SK-N-SH treated with all-trans-retinoic acid at 6 μM for 48 hours (cell line): ENCODE measurements around the gene LAGE3.

Experiments used
- ATAC-seq: fragments of 200-7000 bp; cut with Tn5 transposase; 3 replicates; pipeline ENCODE4 v1.9.1; 2020; ENCODE audit warnings: mild to moderate bottlenecking, moderate library complexity
- ARNTL ChIP-seq: fragments of 450-650 bp; formaldehyde crosslinking; IDR thresholded peaks from 2 replicates; pipeline ENCODE4 v1.5.0; 2020; ENCODE audit warnings: low read depth, mild to moderate bottlenecking, moderate library complexity, borderline replicate concordance
- BACH2 ChIP-seq: fragments of 250-450 bp; sonication (Bioruptor Pico); IDR thresholded peaks from 2 replicates; pipeline ENCODE4 v1.9.0; 2021; ENCODE audit warnings: mild to moderate bottlenecking, borderline replicate concordance
- CSDC2 ChIP-seq: fragments of 250-450 bp; sonication (Bioruptor Pico); IDR thresholded peaks from 2 replicates; pipeline ENCODE4 v1.5.0; 2020; ENCODE audit warnings: mild to moderate bottlenecking, moderate library complexity
- ESRRG ChIP-seq: fragments of 250-450 bp; sonication (Bioruptor Pico); IDR thresholded peaks from 2 replicates; pipeline ENCODE4 v1.6.1; 2021; ENCODE audit warnings: mild to moderate bottlenecking
- GLIS3 ChIP-seq: fragments of 250-450 bp; sonication (Bioruptor Pico); IDR thresholded peaks from 2 replicates; pipeline ENCODE4 v1.5.0; 2020; ENCODE audit warnings: mild to moderate bottlenecking, moderate library complexity
- ISL1 ChIP-seq: fragments of 250-450 bp; sonication (Bioruptor Pico); IDR thresholded peaks from 2 replicates; pipeline ENCODE4 v2.1.2; 2022; ENCODE audit warnings: mild to moderate bottlenecking, moderate library complexity
- OSR1 ChIP-seq: fragments of 250-450 bp; sonication (Bioruptor Pico); IDR thresholded peaks from 2 replicates; pipeline ENCODE4 v1.8.0; 2022; ENCODE audit warnings: moderate library complexity, mild to moderate bottlenecking, inconsistent platforms
- PPARA ChIP-seq: fragments of 250-450 bp; sonication (Bioruptor Pico); IDR thresholded peaks from 2 replicates; pipeline ENCODE4 v1.5.0; 2020; ENCODE audit warnings: mild to moderate bottlenecking, borderline replicate concordance
- RARB ChIP-seq: fragments of 250-450 bp; sonication (Bioruptor Pico); IDR thresholded peaks from 2 replicates; pipeline ENCODE4 v1.8.0; 2021; ENCODE audit warnings: mild to moderate bottlenecking, moderate library complexity
- SNAI2 ChIP-seq: fragments of 250-450 bp; sonication (Bioruptor Pico); IDR thresholded peaks from 2 replicates; pipeline ENCODE4 v1.5.0; 2020; ENCODE audit warnings: mild to moderate bottlenecking, moderate library complexity
- TCF4 ChIP-seq: fragments of 250-450 bp; sonication (Bioruptor Pico); IDR thresholded peaks from 2 replicates; pipeline ENCODE4 v1.8.0; 2021; ENCODE audit warnings: mild to moderate bottlenecking, moderate library complexity, borderline replicate concordance
- TOX ChIP-seq: fragments of 250-450 bp; sonication (Bioruptor Pico); IDR thresholded peaks from 2 replicates; pipeline ENCODE4 v1.8.0; 2021; ENCODE audit warnings: mild to moderate bottlenecking, moderate library complexity, borderline replicate concordance
- ZC3H10 ChIP-seq: fragments of 250-450 bp; sonication (Bioruptor Pico); IDR thresholded peaks from 2 replicates; pipeline ENCODE4 v1.5.1; 2021; ENCODE audit warnings: mild to moderate bottlenecking, moderate library complexity
- ZFP3 ChIP-seq: fragments of 250-450 bp; sonication (Bioruptor Pico); IDR thresholded peaks from 2 replicates; pipeline ENCODE4 v1.5.0; 2020; ENCODE audit warnings: mild to moderate bottlenecking, moderate library complexity
- ZFP30 ChIP-seq: fragments of 450-650 bp; formaldehyde crosslinking; IDR thresholded peaks from 2 replicates; pipeline ENCODE4 v1.5.0; 2022; ENCODE audit warnings: mild to moderate bottlenecking, moderate library complexity
- ZNF565 ChIP-seq: fragments of 450-650 bp; formaldehyde crosslinking; conservative IDR thresholded peaks from 2 replicates; pipeline ENCODE4 v1.5.0; 2020; ENCODE audit warnings: low read depth, mild to moderate bottlenecking, moderate library complexity
- ZNF70 ChIP-seq: fragments of 450-650 bp; formaldehyde crosslinking; IDR thresholded peaks from 2 replicates; pipeline ENCODE4 v1.5.0; 2020; ENCODE audit warnings: mild to moderate bottlenecking, moderate library complexity
- ZNF8 ChIP-seq: fragments of 450-650 bp; formaldehyde crosslinking; IDR thresholded peaks from 2 replicates; pipeline ENCODE4 v1.5.0; 2020; ENCODE audit warnings: mild to moderate bottlenecking, moderate library complexity
- TF ChIP-seq, protein P1 (sequence below): fragments of 250-450 bp; sonication (Bioruptor Pico); IDR thresholded peaks from 2 replicates; pipeline ENCODE4 v1.5.1; 2021; ENCODE audit warnings: mild to moderate bottlenecking, moderate library complexity
- TF ChIP-seq, protein P2 (sequence below): fragments of 250-450 bp; sonication (Bioruptor Pico); IDR thresholded peaks from 2 replicates; pipeline ENCODE4 v1.5.1; 2020; ENCODE audit warnings: low read depth, mild to moderate bottlenecking, moderate library complexity
- TF ChIP-seq, protein P3 (sequence below): fragments of 250-450 bp; sonication (Bioruptor Pico); IDR thresholded peaks from 2 replicates; pipeline ENCODE4 v1.8.0; 2020; ENCODE audit warnings: mild to moderate bottlenecking, moderate library complexity, borderline replicate concordance
- TF ChIP-seq, protein P4 (sequence below): fragments of 250-450 bp; sonication (Bioruptor Pico); IDR thresholded peaks from 2 replicates; pipeline ENCODE4 v1.8.0; 2021; ENCODE audit warnings: low read depth, mild to moderate bottlenecking, moderate library complexity, borderline replicate concordance

Gene LAGE3

DNA sequence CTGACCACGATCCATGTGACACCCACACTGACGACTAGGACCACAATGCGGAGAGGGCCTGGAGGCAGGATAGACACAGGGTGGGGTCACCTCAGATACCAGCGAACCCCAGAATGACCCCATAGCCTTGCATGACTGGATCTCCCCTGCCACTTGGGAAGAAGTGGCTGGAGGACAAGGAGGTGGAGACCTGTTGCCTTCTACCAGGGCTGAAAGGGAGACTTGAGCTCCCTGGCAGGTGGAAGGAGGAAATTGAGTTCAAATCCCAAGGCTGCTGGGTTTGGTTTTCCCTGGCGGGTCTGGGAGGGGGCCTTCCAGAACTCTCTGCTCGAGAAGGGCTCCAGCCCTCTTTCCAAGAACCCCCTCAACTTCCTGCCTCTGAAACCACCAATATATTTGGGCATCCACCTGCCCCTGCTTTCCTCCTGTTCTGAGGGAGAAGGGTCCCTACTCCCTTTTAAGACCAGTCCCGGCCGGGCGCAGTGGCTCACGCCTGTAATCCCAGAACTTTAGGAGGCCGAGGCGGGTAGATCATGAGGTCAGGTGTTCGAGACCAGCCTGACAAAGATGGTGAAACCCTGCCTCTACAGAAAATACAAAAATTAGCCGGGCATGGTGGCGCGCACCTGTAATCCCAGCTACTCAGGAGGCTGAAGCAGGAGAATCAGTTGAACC, 33.9 kb upstream of the LAGE3 start (continued):
- TF ChIP-seq, protein P1, sequence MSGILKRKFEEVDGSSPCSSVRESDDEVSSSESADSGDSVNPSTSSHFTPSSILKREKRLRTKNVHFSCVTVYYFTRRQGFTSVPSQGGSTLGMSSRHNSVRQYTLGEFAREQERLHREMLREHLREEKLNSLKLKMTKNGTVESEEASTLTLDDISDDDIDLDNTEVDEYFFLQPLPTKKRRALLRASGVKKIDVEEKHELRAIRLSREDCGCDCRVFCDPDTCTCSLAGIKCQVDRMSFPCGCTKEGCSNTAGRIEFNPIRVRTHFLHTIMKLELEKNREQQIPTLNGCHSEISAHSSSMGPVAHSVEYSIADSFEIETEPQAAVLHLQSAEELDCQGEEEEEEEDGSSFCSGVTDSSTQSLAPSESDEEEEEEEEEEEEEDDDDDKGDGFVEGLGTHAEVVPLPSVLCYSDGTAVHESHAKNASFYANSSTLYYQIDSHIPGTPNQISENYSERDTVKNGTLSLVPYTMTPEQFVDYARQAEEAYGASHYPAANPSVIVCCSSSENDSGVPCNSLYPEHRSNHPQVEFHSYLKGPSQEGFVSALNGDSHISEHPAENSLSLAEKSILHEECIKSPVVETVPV (CRISPR knock-in tag) = no peak
- no peak for TF ChIP-seq SNAI2 (CRISPR knock-in tag)
- TF ChIP-seq RARB = no peak
- TF ChIP-seq ZNF8 (CRISPR knock-in tag) = no peak
- no peak for TF ChIP-seq PPARA
- no peak for TF ChIP-seq ZNF565 (CRISPR knock-in tag)
- no peak for TF ChIP-seq TCF4 (CRISPR knock-in tag)
- no peak for TF ChIP-seq ZNF70 (CRISPR knock-in tag)
- TF ChIP-seq ZFP30 (CRISPR knock-in tag) = no peak
- TF ChIP-seq GLIS3 = no peak

DNA sequence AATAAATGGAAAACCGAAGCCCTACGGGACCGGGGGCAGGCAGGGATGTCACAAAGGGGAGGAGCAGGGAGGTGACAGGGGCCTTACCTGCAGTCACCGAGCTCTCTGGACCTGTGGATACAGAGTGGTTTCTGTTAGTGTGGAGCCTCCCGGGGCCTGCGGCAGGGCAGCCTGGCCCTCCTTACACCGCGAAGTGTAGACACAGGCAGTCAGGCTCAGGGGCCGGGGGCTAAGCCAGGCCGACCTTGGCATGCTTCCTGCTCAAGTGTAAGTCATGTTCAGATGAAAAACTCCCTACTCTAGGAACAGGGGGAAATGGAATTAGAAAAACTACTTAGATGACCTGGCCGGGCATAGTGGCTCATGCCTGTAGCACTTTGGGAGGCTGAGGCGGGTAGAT, 32.7 kb upstream of the LAGE3 start:
- no peak for ATAC-seq
- TF ChIP-seq CSDC2 (CRISPR knock-in tag) = no peak
- no peak for TF ChIP-seq GLIS3
- TF ChIP-seq, protein P1 (CRISPR knock-in tag) = no peak
- TF ChIP-seq SNAI2 (CRISPR knock-in tag) = no peak
- no peak for TF ChIP-seq ZNF565 (CRISPR knock-in tag)
- no peak for TF ChIP-seq TCF4 (CRISPR knock-in tag)
- no peak for TF ChIP-seq ZC3H10
- TF ChIP-seq RARB = no peak
- TF ChIP-seq ZFP30 (CRISPR knock-in tag) = no peak
- TF ChIP-seq BACH2 (CRISPR knock-in tag) = no peak
- no peak for TF ChIP-seq OSR1 (CRISPR knock-in tag)
- no peak for TF ChIP-seq ESRRG (CRISPR knock-in tag)
- TF ChIP-seq, protein P2, sequence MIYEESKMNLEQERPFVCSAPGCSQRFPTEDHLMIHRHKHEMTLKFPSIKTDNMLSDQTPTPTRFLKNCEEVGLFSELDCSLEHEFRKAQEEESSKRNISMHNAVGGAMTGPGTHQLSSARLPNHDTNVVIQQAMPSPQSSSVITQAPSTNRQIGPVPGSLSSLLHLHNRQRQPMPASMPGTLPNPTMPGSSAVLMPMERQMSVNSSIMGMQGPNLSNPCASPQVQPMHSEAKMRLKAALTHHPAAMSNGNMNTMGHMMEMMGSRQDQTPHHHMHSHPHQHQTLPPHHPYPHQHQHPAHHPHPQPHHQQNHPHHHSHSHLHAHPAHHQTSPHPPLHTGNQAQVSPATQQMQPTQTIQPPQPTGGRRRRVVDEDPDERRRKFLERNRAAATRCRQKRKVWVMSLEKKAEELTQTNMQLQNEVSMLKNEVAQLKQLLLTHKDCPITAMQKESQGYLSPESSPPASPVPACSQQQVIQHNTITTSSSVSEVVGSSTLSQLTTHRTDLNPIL (CRISPR knock-in tag) = no peak
- TF ChIP-seq ZNF8 (CRISPR knock-in tag) = no peak
- TF ChIP-seq, protein P3, sequence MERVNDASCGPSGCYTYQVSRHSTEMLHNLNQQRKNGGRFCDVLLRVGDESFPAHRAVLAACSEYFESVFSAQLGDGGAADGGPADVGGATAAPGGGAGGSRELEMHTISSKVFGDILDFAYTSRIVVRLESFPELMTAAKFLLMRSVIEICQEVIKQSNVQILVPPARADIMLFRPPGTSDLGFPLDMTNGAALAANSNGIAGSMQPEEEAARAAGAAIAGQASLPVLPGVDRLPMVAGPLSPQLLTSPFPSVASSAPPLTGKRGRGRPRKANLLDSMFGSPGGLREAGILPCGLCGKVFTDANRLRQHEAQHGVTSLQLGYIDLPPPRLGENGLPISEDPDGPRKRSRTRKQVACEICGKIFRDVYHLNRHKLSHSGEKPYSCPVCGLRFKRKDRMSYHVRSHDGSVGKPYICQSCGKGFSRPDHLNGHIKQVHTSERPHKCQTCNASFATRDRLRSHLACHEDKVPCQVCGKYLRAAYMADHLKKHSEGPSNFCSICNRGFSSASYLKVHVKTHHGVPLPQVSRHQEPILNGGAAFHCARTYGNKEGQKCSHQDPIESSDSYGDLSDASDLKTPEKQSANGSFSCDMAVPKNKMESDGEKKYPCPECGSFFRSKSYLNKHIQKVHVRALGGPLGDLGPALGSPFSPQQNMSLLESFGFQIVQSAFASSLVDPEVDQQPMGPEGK (CRISPR knock-in tag) = no peak
- TF ChIP-seq PPARA = no peak
- no peak for TF ChIP-seq ARNTL (CRISPR knock-in tag)
- TF ChIP-seq ISL1 (CRISPR knock-in tag) = no peak
- TF ChIP-seq TOX = no peak

DNA sequence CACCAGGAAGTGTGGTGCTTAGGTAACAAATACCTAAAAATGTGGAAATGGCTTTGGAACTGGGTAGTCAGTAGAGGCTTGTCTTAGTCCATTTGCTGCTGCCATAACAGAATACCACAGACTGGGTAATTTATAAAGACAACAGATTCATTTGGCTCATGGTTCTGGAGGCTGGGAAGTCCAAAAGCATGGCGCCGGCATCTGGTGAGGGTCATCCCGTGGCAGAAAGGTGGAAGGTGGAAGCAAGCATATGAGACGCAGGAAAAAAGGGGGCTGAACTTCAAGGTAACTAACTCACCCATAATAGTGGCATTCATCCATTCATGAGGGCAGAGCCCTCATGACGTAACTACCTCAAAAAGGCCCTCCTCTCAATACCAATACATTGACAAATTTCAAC, 30.4 kb upstream of the LAGE3 start:
- no peak for ATAC-seq
- TF ChIP-seq, protein P1 (CRISPR knock-in tag) = no peak
- no peak for TF ChIP-seq ESRRG (CRISPR knock-in tag)
- TF ChIP-seq, protein P3 (CRISPR knock-in tag) = no peak
- TF ChIP-seq PPARA = no peak
- TF ChIP-seq ARNTL (CRISPR knock-in tag) = no peak
- TF ChIP-seq ZFP30 (CRISPR knock-in tag) = no peak
- TF ChIP-seq ISL1 (CRISPR knock-in tag) = no peak
- no peak for TF ChIP-seq TOX
- no peak for TF ChIP-seq ZNF565 (CRISPR knock-in tag)
- TF ChIP-seq RARB = no peak
- no peak for TF ChIP-seq BACH2 (CRISPR knock-in tag)
- TF ChIP-seq OSR1 (CRISPR knock-in tag) = no peak
- TF ChIP-seq, protein P4, sequence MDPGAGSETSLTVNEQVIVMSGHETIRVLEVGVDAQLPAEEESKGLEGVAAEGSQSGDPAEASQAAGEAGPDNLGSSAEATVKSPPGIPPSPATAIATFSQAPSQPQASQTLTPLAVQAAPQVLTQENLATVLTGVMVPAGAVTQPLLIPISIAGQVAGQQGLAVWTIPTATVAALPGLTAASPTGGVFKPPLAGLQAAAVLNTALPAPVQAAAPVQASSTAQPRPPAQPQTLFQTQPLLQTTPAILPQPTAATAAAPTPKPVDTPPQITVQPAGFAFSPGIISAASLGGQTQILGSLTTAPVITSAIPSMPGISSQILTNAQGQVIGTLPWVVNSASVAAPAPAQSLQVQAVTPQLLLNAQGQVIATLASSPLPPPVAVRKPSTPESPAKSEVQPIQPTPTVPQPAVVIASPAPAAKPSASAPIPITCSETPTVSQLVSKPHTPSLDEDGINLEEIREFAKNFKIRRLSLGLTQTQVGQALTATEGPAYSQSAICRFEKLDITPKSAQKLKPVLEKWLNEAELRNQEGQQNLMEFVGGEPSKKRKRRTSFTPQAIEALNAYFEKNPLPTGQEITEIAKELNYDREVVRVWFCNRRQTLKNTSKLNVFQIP (CRISPR knock-in tag) = no peak
- TF ChIP-seq ZFP3 = no peak
- no peak for TF ChIP-seq GLIS3
